WTC11 (cell line): Measurements from ENCODE around the gene EEA1. TPM values are rescaled to one million over a fixed set of nuclear protein-coding genes. Genes with fewer than 3 reads are reported as not detected.
A peak's percentile ranks its signal among the peaks of the same experiment; 100 is the strongest.

ENCODE experiments used
- AR ChIP-seq: fragments of 250-450 bp; sonication (Bioruptor Pico); IDR thresholded peaks from 2 replicates; pipeline ENCODE4 v1.9.0; 2021; ENCODE audit warnings: mild to moderate bottlenecking
- CDX4 ChIP-seq: fragments of 250-450 bp; sonication (Bioruptor Pico); IDR thresholded peaks from 2 replicates; pipeline ENCODE4 v1.9.0; 2021; ENCODE audit warnings: moderate library complexity, mild to moderate bottlenecking, inconsistent platforms, borderline replicate concordance
- CREB1 ChIP-seq: sonication (generic); formaldehyde crosslinking; IDR thresholded peaks from 2 replicates; pipeline ENCODE4 v1.8.0; 2023; ENCODE audit warnings: mild to moderate bottlenecking, missing genetic modification reagents
- FOXJ3 ChIP-seq: sonication (generic); formaldehyde crosslinking; IDR thresholded peaks from 2 replicates; pipeline ENCODE4 v1.9.0; 2021; ENCODE audit warnings: missing genetic modification reagents, mild to moderate bottlenecking, borderline replicate concordance
- FOXK1 ChIP-seq: sonication (generic); formaldehyde crosslinking; IDR thresholded peaks from 2 replicates; pipeline ENCODE4 v1.8.0; 2022; ENCODE audit warnings: mild to moderate bottlenecking, moderate library complexity, missing genetic modification reagents
- GRHL2 ChIP-seq: fragments of 250-450 bp; sonication (Bioruptor Pico); IDR thresholded peaks from 2 replicates; pipeline ENCODE4 v1.8.0; 2022; ENCODE audit warnings: mild to moderate bottlenecking, moderate library complexity; ENCODE audit not compliant: insufficient replicate concordance, severe bottlenecking
- GTF2I ChIP-seq: fragments of 250-450 bp; sonication (Bioruptor Pico); conservative IDR thresholded peaks from 2 replicates; pipeline ENCODE4 v1.4.0; 2021; ENCODE audit warnings: mild to moderate bottlenecking
- IRF2 ChIP-seq: sonication (generic); formaldehyde crosslinking; IDR thresholded peaks from 2 replicates; pipeline ENCODE4 v1.8.0; 2022; ENCODE audit warnings: low read depth, missing genetic modification reagents, borderline replicate concordance
- JUN ChIP-seq: sonication (generic); formaldehyde crosslinking; IDR thresholded peaks from 2 replicates; pipeline ENCODE4 v1.8.0; 2023; ENCODE audit warnings: mild to moderate bottlenecking, missing genetic modification reagents
- NFATC4 ChIP-seq: fragments of 250-450 bp; sonication (Bioruptor Pico); IDR thresholded peaks from 2 replicates; pipeline ENCODE4 v1.9.0; 2021; ENCODE audit warnings: mild to moderate bottlenecking
- NR1H2 ChIP-seq: sonication (generic); formaldehyde crosslinking; IDR thresholded peaks from 2 replicates; pipeline ENCODE4 v1.9.0; 2021; ENCODE audit warnings: mild to moderate bottlenecking, moderate library complexity, missing genetic modification reagents
- NR3C1 ChIP-seq: sonication (generic); formaldehyde crosslinking; conservative IDR thresholded peaks from 2 replicates; pipeline ENCODE4 v1.8.1; 2023; ENCODE audit warnings: low read depth, mild to moderate bottlenecking, missing genetic modification reagents
- OVOL2 ChIP-seq: fragments of 250-450 bp; sonication (Bioruptor Pico); IDR thresholded peaks from 2 replicates; pipeline ENCODE4 v1.9.0; 2021; ENCODE audit warnings: mild to moderate bottlenecking, borderline replicate concordance
- RELA ChIP-seq: sonication (generic); formaldehyde crosslinking; IDR thresholded peaks from 2 replicates; pipeline ENCODE4 v1.8.1; 2022; ENCODE audit warnings: missing genetic modification reagents, mild to moderate bottlenecking, borderline replicate concordance
- RORB ChIP-seq: fragments of 250-450 bp; sonication (Bioruptor Pico); IDR thresholded peaks from 2 replicates; pipeline ENCODE4 v1.9.0; 2021; ENCODE audit warnings: mild to moderate bottlenecking
- SMAD3 ChIP-seq: sonication (generic); formaldehyde crosslinking; IDR thresholded peaks from 2 replicates; pipeline ENCODE4 v1.8.0; 2022; ENCODE audit warnings: missing genetic modification reagents, mild to moderate bottlenecking, borderline replicate concordance
- SMAD4 ChIP-seq: sonication (generic); formaldehyde crosslinking; IDR thresholded peaks from 2 replicates; pipeline ENCODE4 v1.8.0; 2022; ENCODE audit warnings: mild to moderate bottlenecking, missing genetic modification reagents
- ZMAT4 ChIP-seq: fragments of 250-450 bp; sonication (Bioruptor Pico); IDR thresholded peaks from 2 replicates; pipeline ENCODE4 v1.9.0; 2021; ENCODE audit warnings: mild to moderate bottlenecking
- ZNF219 ChIP-seq: sonication (generic); formaldehyde crosslinking; IDR thresholded peaks from 2 replicates; pipeline ENCODE4 v1.8.0; 2023; ENCODE audit warnings: missing genetic modification reagents, mild to moderate bottlenecking, borderline replicate concordance
- ZNF232 ChIP-seq: sonication (generic); formaldehyde crosslinking; IDR thresholded peaks from 2 replicates; pipeline ENCODE4 v1.8.0; 2022; ENCODE audit warnings: mild to moderate bottlenecking, missing genetic modification reagents
- ZNF263 ChIP-seq: sonication (generic); formaldehyde crosslinking; IDR thresholded peaks from 2 replicates; pipeline ENCODE4 v1.8.1; 2022; ENCODE audit warnings: low read depth, mild to moderate bottlenecking, moderate library complexity, missing genetic modification reagents
- ZNF416 ChIP-seq: fragments of 250-450 bp; sonication (Bioruptor Pico); IDR thresholded peaks from 2 replicates; pipeline ENCODE4 v1.9.0; 2021; ENCODE audit warnings: mild to moderate bottlenecking, inconsistent platforms
- ZNF671 ChIP-seq: fragments of 250-450 bp; sonication (Bioruptor Pico); IDR thresholded peaks from 2 replicates; pipeline ENCODE4 v1.8.0; 2021; ENCODE audit warnings: mild to moderate bottlenecking
- total RNA-seq: library from RNA; stranded (reverse); gene quantifications from 3 replicates; pipeline ENCODE4 v1.2.3, GENCODE V29; 2021
- TF ChIP-seq, protein P1 (sequence below): sonication (generic); formaldehyde crosslinking; IDR thresholded peaks from 2 replicates; pipeline ENCODE4 v1.8.1; 2022; ENCODE audit warnings: mild to moderate bottlenecking, missing genetic modification reagents, moderate library complexity, borderline replicate concordance
- TF ChIP-seq, protein P2 (sequence below): sonication (generic); formaldehyde crosslinking; IDR thresholded peaks from 2 replicates; pipeline ENCODE4 v1.8.0; 2022; ENCODE audit warnings: mild to moderate bottlenecking, missing genetic modification reagents
- TF ChIP-seq, protein P3 (sequence below): sonication (generic); formaldehyde crosslinking; IDR thresholded peaks from 2 replicates; pipeline ENCODE4 v1.8.1; 2023; ENCODE audit warnings: mild to moderate bottlenecking, missing genetic modification reagents, moderate library complexity
- TF ChIP-seq, protein P4 (sequence below): sonication (generic); formaldehyde crosslinking; IDR thresholded peaks from 2 replicates; pipeline ENCODE4 v1.8.0; 2022; ENCODE audit warnings: mild to moderate bottlenecking, missing genetic modification reagents
- TF ChIP-seq, protein P5 (sequence below): sonication (generic); formaldehyde crosslinking; IDR thresholded peaks from 2 replicates; pipeline ENCODE4 v1.8.1; 2022; ENCODE audit warnings: missing genetic modification reagents, borderline replicate concordance

Gene EEA1
- total RNA-seq, 1 experiment from 2014 or later, result 20.3 TPM

DNA sequence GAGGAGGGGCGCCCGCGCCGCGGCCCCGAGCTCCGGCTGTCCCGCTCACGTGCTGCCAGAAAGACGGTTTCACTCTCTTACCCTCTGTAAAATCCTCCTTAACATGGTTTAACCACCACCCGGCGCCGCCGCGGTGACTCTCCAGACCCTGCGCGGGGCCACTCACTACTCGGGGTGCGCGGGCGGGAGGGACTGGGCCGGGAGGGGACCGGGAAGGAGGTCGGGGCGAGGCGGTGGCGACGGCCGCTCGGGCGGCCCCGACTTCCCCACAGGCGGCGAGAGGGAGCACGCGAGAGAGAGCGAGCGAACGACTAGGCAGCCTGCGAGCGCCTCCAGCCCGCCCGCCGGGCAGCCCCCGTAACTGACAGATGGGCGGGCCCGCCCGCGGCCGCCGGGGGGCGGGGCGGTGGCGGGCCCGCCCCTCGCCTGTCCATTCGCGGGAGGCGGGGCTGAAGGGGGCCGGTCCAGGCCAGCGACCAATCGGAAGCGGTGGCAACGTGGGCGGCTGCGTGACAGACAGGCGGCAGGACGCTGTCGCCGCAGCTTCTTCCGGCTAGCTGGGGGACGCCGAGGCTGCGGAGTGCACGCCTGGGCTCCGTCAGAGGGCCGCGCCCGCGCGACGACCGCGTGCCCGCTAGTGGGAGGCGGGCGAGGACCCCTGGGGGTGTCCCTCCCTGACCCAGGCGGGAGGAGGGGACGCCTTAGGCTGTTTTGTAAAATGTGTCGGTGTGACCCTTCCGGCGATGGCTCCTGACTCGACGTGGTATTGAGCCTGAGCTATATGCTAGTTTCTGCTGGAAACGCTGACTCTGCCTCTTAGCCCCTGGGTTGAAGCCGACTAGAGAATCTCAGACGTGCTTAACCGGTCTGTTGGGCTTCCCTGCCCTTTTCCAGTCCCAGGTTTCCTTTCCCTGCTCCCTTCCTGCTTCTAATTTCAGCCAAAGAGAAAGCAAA is at the start of gene EEA1 (continued):
- TF ChIP-seq, protein P1, sequence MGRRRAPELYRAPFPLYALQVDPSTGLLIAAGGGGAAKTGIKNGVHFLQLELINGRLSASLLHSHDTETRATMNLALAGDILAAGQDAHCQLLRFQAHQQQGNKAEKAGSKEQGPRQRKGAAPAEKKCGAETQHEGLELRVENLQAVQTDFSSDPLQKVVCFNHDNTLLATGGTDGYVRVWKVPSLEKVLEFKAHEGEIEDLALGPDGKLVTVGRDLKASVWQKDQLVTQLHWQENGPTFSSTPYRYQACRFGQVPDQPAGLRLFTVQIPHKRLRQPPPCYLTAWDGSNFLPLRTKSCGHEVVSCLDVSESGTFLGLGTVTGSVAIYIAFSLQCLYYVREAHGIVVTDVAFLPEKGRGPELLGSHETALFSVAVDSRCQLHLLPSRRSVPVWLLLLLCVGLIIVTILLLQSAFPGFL (CRISPR knock-in tag), result 0 out of 2 replicates have a peak, but pooled peaks have one; percentile 68
- peak; percentile 38; the same call in 1 of the 2 replicates for TF ChIP-seq ZNF232
- peak; percentile 90 for TF ChIP-seq FOXK1 (CRISPR knock-in tag)
- TF ChIP-seq ZNF416 (CRISPR knock-in tag), result no peak
- peak; percentile 50; the same call in 1 of the 2 replicates for TF ChIP-seq SMAD3 (CRISPR knock-in tag)
- no peak for TF ChIP-seq ZNF263
- TF ChIP-seq, protein P2, sequence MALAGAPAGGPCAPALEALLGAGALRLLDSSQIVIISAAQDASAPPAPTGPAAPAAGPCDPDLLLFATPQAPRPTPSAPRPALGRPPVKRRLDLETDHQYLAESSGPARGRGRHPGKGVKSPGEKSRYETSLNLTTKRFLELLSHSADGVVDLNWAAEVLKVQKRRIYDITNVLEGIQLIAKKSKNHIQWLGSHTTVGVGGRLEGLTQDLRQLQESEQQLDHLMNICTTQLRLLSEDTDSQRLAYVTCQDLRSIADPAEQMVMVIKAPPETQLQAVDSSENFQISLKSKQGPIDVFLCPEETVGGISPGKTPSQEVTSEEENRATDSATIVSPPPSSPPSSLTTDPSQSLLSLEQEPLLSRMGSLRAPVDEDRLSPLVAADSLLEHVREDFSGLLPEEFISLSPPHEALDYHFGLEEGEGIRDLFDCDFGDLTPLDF, result no peak
- TF ChIP-seq CREB1, result peak; percentile 38; the same call in 1 of the 2 replicates
- TF ChIP-seq, protein P3, sequence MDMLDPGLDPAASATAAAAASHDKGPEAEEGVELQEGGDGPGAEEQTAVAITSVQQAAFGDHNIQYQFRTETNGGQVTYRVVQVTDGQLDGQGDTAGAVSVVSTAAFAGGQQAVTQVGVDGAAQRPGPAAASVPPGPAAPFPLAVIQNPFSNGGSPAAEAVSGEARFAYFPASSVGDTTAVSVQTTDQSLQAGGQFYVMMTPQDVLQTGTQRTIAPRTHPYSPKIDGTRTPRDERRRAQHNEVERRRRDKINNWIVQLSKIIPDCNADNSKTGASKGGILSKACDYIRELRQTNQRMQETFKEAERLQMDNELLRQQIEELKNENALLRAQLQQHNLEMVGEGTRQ (CRISPR knock-in tag), result peak; percentile 37
- no peak for TF ChIP-seq JUN (CRISPR knock-in tag)
- no peak for TF ChIP-seq NFATC4
- no peak for TF ChIP-seq SMAD4
- TF ChIP-seq GRHL2, result no peak
- TF ChIP-seq, protein P4, sequence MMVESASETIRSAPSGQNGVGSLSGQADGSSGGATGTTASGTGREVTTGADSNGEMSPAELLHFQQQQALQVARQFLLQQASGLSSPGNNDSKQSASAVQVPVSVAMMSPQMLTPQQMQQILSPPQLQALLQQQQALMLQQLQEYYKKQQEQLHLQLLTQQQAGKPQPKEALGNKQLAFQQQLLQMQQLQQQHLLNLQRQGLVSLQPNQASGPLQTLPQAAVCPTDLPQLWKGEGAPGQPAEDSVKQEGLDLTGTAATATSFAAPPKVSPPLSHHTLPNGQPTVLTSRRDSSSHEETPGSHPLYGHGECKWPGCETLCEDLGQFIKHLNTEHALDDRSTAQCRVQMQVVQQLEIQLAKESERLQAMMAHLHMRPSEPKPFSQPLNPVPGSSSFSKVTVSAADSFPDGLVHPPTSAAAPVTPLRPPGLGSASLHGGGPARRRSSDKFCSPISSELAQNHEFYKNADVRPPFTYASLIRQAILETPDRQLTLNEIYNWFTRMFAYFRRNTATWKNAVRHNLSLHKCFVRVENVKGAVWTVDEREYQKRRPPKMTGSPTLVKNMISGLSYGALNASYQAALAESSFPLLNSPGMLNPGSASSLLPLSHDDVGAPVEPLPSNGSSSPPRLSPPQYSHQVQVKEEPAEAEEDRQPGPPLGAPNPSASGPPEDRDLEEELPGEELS (CRISPR knock-in tag), result peak; percentile 87; the same call in 1 of the 2 replicates
- TF ChIP-seq GTF2I (CRISPR knock-in tag), result no peak
- peak; percentile 83; the same call in 1 of the 2 replicates for TF ChIP-seq RELA (CRISPR knock-in tag)
- TF ChIP-seq CDX4 (CRISPR knock-in tag), result no peak
- no peak for TF ChIP-seq FOXJ3
- TF ChIP-seq ZMAT4 (CRISPR knock-in tag), result no peak
- TF ChIP-seq RORB (CRISPR knock-in tag), result no peak
- TF ChIP-seq OVOL2 (CRISPR knock-in tag), result no peak
- no peak for TF ChIP-seq NR3C1 (CRISPR knock-in tag)
- TF ChIP-seq NR1H2 (CRISPR knock-in tag), result no peak
- TF ChIP-seq ZNF671, result no peak
- TF ChIP-seq IRF2 (CRISPR knock-in tag), result no peak
- TF ChIP-seq, protein P5, sequence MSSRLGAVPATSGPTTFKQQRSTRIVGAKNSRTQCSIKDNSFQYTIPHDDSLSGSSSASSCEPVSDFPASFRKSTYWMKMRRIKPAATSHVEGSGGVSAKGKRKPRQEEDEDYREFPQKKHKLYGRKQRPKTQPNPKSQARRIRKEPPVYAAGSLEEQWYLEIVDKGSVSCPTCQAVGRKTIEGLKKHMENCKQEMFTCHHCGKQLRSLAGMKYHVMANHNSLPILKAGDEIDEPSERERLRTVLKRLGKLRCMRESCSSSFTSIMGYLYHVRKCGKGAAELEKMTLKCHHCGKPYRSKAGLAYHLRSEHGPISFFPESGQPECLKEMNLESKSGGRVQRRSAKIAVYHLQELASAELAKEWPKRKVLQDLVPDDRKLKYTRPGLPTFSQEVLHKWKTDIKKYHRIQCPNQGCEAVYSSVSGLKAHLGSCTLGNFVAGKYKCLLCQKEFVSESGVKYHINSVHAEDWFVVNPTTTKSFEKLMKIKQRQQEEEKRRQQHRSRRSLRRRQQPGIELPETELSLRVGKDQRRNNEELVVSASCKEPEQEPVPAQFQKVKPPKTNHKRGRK (CRISPR knock-in tag), result no peak
- TF ChIP-seq AR (CRISPR knock-in tag), result no peak
- no peak for TF ChIP-seq ZNF219 (CRISPR knock-in tag)
